Measurements from ENCODE around the gene TNIK.

TNIK gene

GRCh38 chr3:171213907-171214306 is 246.3 kb downstream of the TNIK start:
- DNase-seq (ENCODE audit: low spot score in 2 of 2): no peak
- peaks cover 8% of the 10 kb centered on the region for H3K36me3 Mint-ChIP-seq (ENCODE audit: insufficient read depth)
- no peaks in the 10 kb centered on the region for H3K27me3 Mint-ChIP-seq
- no peak overlapping the region for H3K4me3 Mint-ChIP-seq
- H3K4me1 Mint-ChIP-seq: peaks cover 26% of the 10 kb centered on the region
- H3K27ac Mint-ChIP-seq (ENCODE audit: low read depth): no peak overlapping the region
- no peak for ATAC-seq (replicated peaks; ENCODE audit: extremely low read depth, poor library complexity, severe bottlenecking)
- no peaks in the 10 kb centered on the region for H3K9me3 Mint-ChIP-seq

- peaks cover 8% of the 10 kb centered on the region for H3K36me3 Mint-ChIP-seq (ENCODE audit: insufficient read depth)
- no peaks in the 10 kb centered on the region for H3K9me3 Mint-ChIP-seq
- ATAC-seq (replicated peaks; ENCODE audit: extremely low read depth, poor library complexity, severe bottlenecking) (no peak), DNase-seq (ENCODE audit: low spot score in 2 of 2) (no peak)
- H3K4me3 Mint-ChIP-seq: no peak overlapping the region
- peaks cover 26% of the 10 kb centered on the region for H3K4me1 Mint-ChIP-seq
- H3K27me3 Mint-ChIP-seq: no peaks in the 10 kb centered on the region
- no peak overlapping the region for H3K27ac Mint-ChIP-seq (ENCODE audit: low read depth)
Measured at GRCh38 chr3:171213178-171213577, 247.0 kb downstream of the TNIK start.

GRCh38 chr3:171212648-171213047 is 247.6 kb downstream of the TNIK start:
- H3K27ac Mint-ChIP-seq (ENCODE audit: low read depth): no peak overlapping the region
- DNase-seq (ENCODE audit: low spot score in 2 of 2) (no peak), ATAC-seq (replicated peaks; ENCODE audit: extremely low read depth, poor library complexity, severe bottlenecking) (no peak)
- H3K27me3 Mint-ChIP-seq: no peaks in the 10 kb centered on the region
- peaks cover 10% of the 10 kb centered on the region for H3K36me3 Mint-ChIP-seq (ENCODE audit: insufficient read depth)
- H3K4me1 Mint-ChIP-seq: peaks cover 23% of the 10 kb centered on the region
- no peak overlapping the region for H3K4me3 Mint-ChIP-seq
- H3K9me3 Mint-ChIP-seq: no peaks in the 10 kb centered on the region

GRCh38 chr3:171206283-171206682 is 253.9 kb downstream of the TNIK start:
- H3K4me3 Mint-ChIP-seq: no peak overlapping the region
- no peak overlapping the region for H3K27ac Mint-ChIP-seq (ENCODE audit: low read depth)
- no peaks in the 10 kb centered on the region for H3K9me3 Mint-ChIP-seq
- peaks cover 12% of the 10 kb centered on the region for H3K36me3 Mint-ChIP-seq (ENCODE audit: insufficient read depth)
- peaks cover 7% of the 10 kb centered on the region for H3K4me1 Mint-ChIP-seq
- no peaks in the 10 kb centered on the region for H3K27me3 Mint-ChIP-seq
- ATAC-seq (replicated peaks; ENCODE audit: extremely low read depth, poor library complexity, severe bottlenecking) (no peak), DNase-seq (ENCODE audit: low spot score in 2 of 2) (no peak)

- ATAC-seq (replicated peaks; ENCODE audit: extremely low read depth, poor library complexity, severe bottlenecking): no peak
- no peak for DNase-seq (ENCODE audit: low spot score in 2 of 2)
- no peak overlapping the region for H3K27ac Mint-ChIP-seq (ENCODE audit: low read depth)
- peaks cover 10% of the 10 kb centered on the region for H3K36me3 Mint-ChIP-seq (ENCODE audit: insufficient read depth)
- no peaks in the 10 kb centered on the region for H3K9me3 Mint-ChIP-seq
- peaks cover 9% of the 10 kb centered on the region for H3K4me1 Mint-ChIP-seq
- no peaks in the 10 kb centered on the region for H3K27me3 Mint-ChIP-seq
- no peak overlapping the region for H3K4me3 Mint-ChIP-seq
Measured at GRCh38 chr3:171204942-171205341, 255.3 kb downstream of the TNIK start.

GRCh38 chr3:171201825-171202224 is 258.4 kb downstream of the TNIK start:
- Mint-ChIP-seq H3K4me3 (no peak overlapping the region), H3K36me3 (ENCODE audit: insufficient read depth) (peaks cover 7% of the 10 kb centered on the region), H3K27ac (ENCODE audit: low read depth) (no peak overlapping the region), H3K27me3 (no peaks in the 10 kb centered on the region), H3K4me1 (peaks cover 22% of the 10 kb centered on the region), H3K9me3 (peaks cover 4% of the 10 kb centered on the region)
- DNase-seq (ENCODE audit: low spot score in 2 of 2) (no peak), ATAC-seq (replicated peaks; ENCODE audit: extremely low read depth, poor library complexity, severe bottlenecking) (no peak)

- H3K4me1 Mint-ChIP-seq: peaks cover 29% of the 10 kb centered on the region
- DNase-seq (ENCODE audit: low spot score in 2 of 2) (no peak), ATAC-seq (replicated peaks; ENCODE audit: extremely low read depth, poor library complexity, severe bottlenecking) (no peak)
- H3K9me3 Mint-ChIP-seq: peaks cover 4% of the 10 kb centered on the region
- no peak overlapping the region for H3K4me3 Mint-ChIP-seq
- no peak overlapping the region for H3K27ac Mint-ChIP-seq (ENCODE audit: low read depth)
- H3K27me3 Mint-ChIP-seq: no peaks in the 10 kb centered on the region
- peaks cover 4% of the 10 kb centered on the region for H3K36me3 Mint-ChIP-seq (ENCODE audit: insufficient read depth)
Measured at GRCh38 chr3:171200750-171201088, 259.5 kb downstream of the TNIK start.

- Mint-ChIP-seq H3K27ac (ENCODE audit: low read depth) (no peak overlapping the region), H3K4me1 (peaks cover 25% of the 10 kb centered on the region), H3K9me3 (peaks cover 4% of the 10 kb centered on the region), H3K4me3 (no peak overlapping the region), H3K27me3 (no peaks in the 10 kb centered on the region), H3K36me3 (ENCODE audit: insufficient read depth) (peaks cover 4% of the 10 kb centered on the region)
- DNase-seq (ENCODE audit: low spot score in 2 of 2) (no peak), ATAC-seq (replicated peaks; ENCODE audit: extremely low read depth, poor library complexity, severe bottlenecking) (no peak)
Measured at GRCh38 chr3:171200052-171200749, 260.0 kb downstream of the TNIK start.

GRCh38 chr3:171199473-171199829 is 260.8 kb downstream of the TNIK start:
- DNase-seq (ENCODE audit: low spot score in 2 of 2) (no peak), ATAC-seq (replicated peaks; ENCODE audit: extremely low read depth, poor library complexity, severe bottlenecking) (no peak)
- H3K4me3 Mint-ChIP-seq: no peak overlapping the region
- H3K27ac Mint-ChIP-seq (ENCODE audit: low read depth): no peak overlapping the region
- H3K9me3 Mint-ChIP-seq: peaks cover 4% of the 10 kb centered on the region
- H3K4me1 Mint-ChIP-seq: peaks cover 24% of the 10 kb centered on the region
- peaks cover 2% of the 10 kb centered on the region for H3K36me3 Mint-ChIP-seq (ENCODE audit: insufficient read depth)
- H3K27me3 Mint-ChIP-seq: no peaks in the 10 kb centered on the region

- peaks cover 24% of the 10 kb centered on the region for H3K4me1 Mint-ChIP-seq
- H3K36me3 Mint-ChIP-seq (ENCODE audit: insufficient read depth): peaks cover 2% of the 10 kb centered on the region
- no peak overlapping the region for H3K27ac Mint-ChIP-seq (ENCODE audit: low read depth)
- peaks cover 4% of the 10 kb centered on the region for H3K9me3 Mint-ChIP-seq
- H3K4me3 Mint-ChIP-seq: no peak overlapping the region
- ATAC-seq (replicated peaks; ENCODE audit: extremely low read depth, poor library complexity, severe bottlenecking): no peak
- DNase-seq (ENCODE audit: low spot score in 2 of 2): no peak
- H3K27me3 Mint-ChIP-seq: no peaks in the 10 kb centered on the region
Measured at GRCh38 chr3:171198781-171199472, 261.3 kb downstream of the TNIK start.

- DNase-seq (ENCODE audit: low spot score in 2 of 2) (no peak), ATAC-seq (replicated peaks; ENCODE audit: extremely low read depth, poor library complexity, severe bottlenecking) (no peak)
- Mint-ChIP-seq H3K4me3 (no peak overlapping the region), H3K27ac (ENCODE audit: low read depth) (no peak overlapping the region), H3K36me3 (ENCODE audit: insufficient read depth) (peaks cover 2% of the 10 kb centered on the region), H3K9me3 (peaks cover 4% of the 10 kb centered on the region), H3K4me1 (peaks cover 24% of the 10 kb centered on the region), H3K27me3 (no peaks in the 10 kb centered on the region)
Measured at GRCh38 chr3:171195686-171196085, 264.5 kb downstream of the TNIK start.

- no peaks in the 10 kb centered on the region for H3K27me3 Mint-ChIP-seq
- peaks cover 4% of the 10 kb centered on the region for H3K36me3 Mint-ChIP-seq (ENCODE audit: insufficient read depth)
- ATAC-seq (replicated peaks; ENCODE audit: extremely low read depth, poor library complexity, severe bottlenecking) (no peak), DNase-seq (ENCODE audit: low spot score in 2 of 2) (no peak)
- H3K9me3 Mint-ChIP-seq: peaks cover 4% of the 10 kb centered on the region
- H3K4me3 Mint-ChIP-seq: no peak overlapping the region
- H3K4me1 Mint-ChIP-seq: peaks cover 21% of the 10 kb centered on the region
- H3K27ac Mint-ChIP-seq (ENCODE audit: low read depth): no peak overlapping the region
Measured at GRCh38 chr3:171194965-171195364, 265.2 kb downstream of the TNIK start.

GRCh38 chr3:171193693-171194092 is 266.5 kb downstream of the TNIK start:
- Mint-ChIP-seq H3K27ac (ENCODE audit: low read depth) (no peak overlapping the region), H3K4me3 (no peak overlapping the region), H3K27me3 (no peaks in the 10 kb centered on the region), H3K36me3 (ENCODE audit: insufficient read depth) (peaks cover 4% of the 10 kb centered on the region), H3K9me3 (peaks cover 4% of the 10 kb centered on the region), H3K4me1 (peaks cover 24% of the 10 kb centered on the region)
- DNase-seq (ENCODE audit: low spot score in 2 of 2) (no peak), ATAC-seq (replicated peaks; ENCODE audit: extremely low read depth, poor library complexity, severe bottlenecking) (no peak)

Data from central memory CD8-positive, alpha-beta T cell (primary cell).